Neutrophil (primary cell): Measurements from ENCODE around the gene SIGLEC8.

Source experiments
- H3K27ac ChIP-seq: fragments of 200-600 bp; sonication (generic); 2 replicates; pipeline ENCODE4 v1.5.1; 2016; ENCODE audit warnings: mild to moderate bottlenecking, moderate library complexity
- H3K27me3 ChIP-seq: fragments of 200-600 bp; sonication (generic); 2 replicates; pipeline ENCODE4 v1.6.0; 2016; ENCODE audit warnings: mild to moderate bottlenecking
- H3K36me3 ChIP-seq: fragments of 200-600 bp; sonication (generic); 2 replicates; pipeline ENCODE4 v1.5.1; 2017
- H3K4me1 ChIP-seq, 2 experiments: fragments of 200-600 bp in 1 of 2; sonication (generic) in 1 of 2; 1 replicate in 1 of 2; 2 replicates in 1 of 2; pipeline versions ENCODE4 v1.5.1 to v1.6.1; 2013 to 2016; ENCODE audit warnings: low read depth in 1 of 2, low read length in 1 of 2, mild to moderate bottlenecking in 1 of 2, moderate library complexity in 1 of 2; ENCODE audit not compliant: control insufficient read depth in 1 of 2, insufficient read depth in 1 of 2
- H3K4me3 ChIP-seq, 2 experiments: fragments of 200-600 bp in 1 of 2; sonication (generic) in 1 of 2; 1 replicate in 1 of 2; 2 replicates in 1 of 2; pipeline ENCODE4 v1.5.1; 2013 to 2016; ENCODE audit warnings: low read depth in 1 of 2, low read length in 1 of 2, mild to moderate bottlenecking in 1 of 2, moderate library complexity in 1 of 2
- H3K9me3 ChIP-seq: fragments of 200-600 bp; sonication (generic); 2 replicates; pipeline ENCODE4 v1.5.1; 2016
- CTCF ChIP-seq: fragments of 200-600 bp; sonication (generic); IDR thresholded peaks from 2 replicates; pipeline ENCODE4 v1.5.1; 2016; ENCODE audit warnings: antibody characterized with exemption

The SIGLEC8 gene

DNA sequence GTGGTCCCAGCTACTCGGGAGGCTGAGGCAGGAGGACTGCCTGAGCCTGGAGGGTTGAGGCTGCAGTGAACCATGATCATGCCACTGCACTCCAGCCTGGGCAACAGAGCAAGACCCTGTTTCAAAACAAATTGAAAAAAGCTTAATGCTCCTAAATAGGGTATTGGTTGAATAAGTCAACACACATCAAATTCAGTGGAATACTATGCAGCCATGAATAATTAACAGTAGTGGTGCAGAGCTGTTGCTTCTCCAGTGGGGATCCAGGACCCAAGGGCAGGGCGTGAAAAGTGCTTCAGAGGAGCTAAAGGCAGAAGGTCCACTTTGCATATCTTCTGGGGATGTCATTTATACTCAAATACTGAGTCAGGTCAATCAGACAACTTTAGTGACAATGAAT, 18.2 kb downstream of the SIGLEC8 start:
- no peaks in the 10 kb centered on the region for H3K9me3 ChIP-seq
- peaks cover 20 to 25% of the 10 kb centered on the region in 2 experiments for H3K4me1 ChIP-seq
- no peak overlapping the region for H3K4me3 ChIP-seq
- no peaks in the 10 kb centered on the region for H3K36me3 ChIP-seq
- H3K27me3 ChIP-seq = peaks cover 19% of the 10 kb centered on the region
- TF ChIP-seq CTCF = no peak
- no peak overlapping the region for H3K27ac ChIP-seq

GRCh38 chr19:51439021-51439465, 19.2 kb downstream of the SIGLEC8 start:
- H3K4me1 ChIP-seq = peaks cover 20 to 25% of the 10 kb centered on the region in 2 experiments
- no peak overlapping the region for H3K4me3 ChIP-seq
- no peaks in the 10 kb centered on the region for H3K36me3 ChIP-seq
- H3K27me3 ChIP-seq = peaks cover 19% of the 10 kb centered on the region
- TF ChIP-seq CTCF = no peak
- H3K9me3 ChIP-seq = no peaks in the 10 kb centered on the region
- H3K27ac ChIP-seq = no peak overlapping the region

DNA sequence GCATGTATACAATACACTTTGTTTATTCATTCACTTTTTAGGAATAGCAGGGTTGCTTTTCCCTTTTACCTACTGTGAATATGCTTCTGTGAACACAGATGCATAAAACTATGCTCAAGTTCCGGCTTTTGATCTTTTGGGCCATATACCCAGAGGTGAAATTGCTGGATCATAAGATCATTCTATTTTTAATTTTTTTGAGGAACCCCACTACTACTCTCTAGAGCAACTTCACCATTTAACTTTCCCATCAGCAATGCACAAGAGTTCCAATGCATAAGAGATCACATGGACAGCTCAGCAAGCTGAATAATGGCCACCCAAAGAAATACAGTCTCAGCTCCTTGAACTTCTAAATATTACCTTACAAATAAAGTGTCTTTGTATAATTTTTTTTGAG, 23.8 kb downstream of the SIGLEC8 start:
- no peaks in the 10 kb centered on the region for H3K9me3 ChIP-seq
- no peak for TF ChIP-seq CTCF
- H3K36me3 ChIP-seq = no peaks in the 10 kb centered on the region
- no peaks in the 10 kb centered on the region for H3K27me3 ChIP-seq
- H3K27ac ChIP-seq = no peak overlapping the region
- H3K4me1 ChIP-seq = peaks cover 23 to 29% of the 10 kb centered on the region in 2 experiments
- no peak overlapping the region for H3K4me3 ChIP-seq

GRCh38 chr19:51433043-51433442, 25.2 kb downstream of the SIGLEC8 start:
- TF ChIP-seq CTCF = no peak
- Histone ChIP-seq H3K27me3 (no peaks in the 10 kb centered on the region), H3K27ac (no peak overlapping the region), H3K4me1 (peaks cover 20 to 23% of the 10 kb centered on the region in 2 experiments), H3K9me3 (no peaks in the 10 kb centered on the region), H3K36me3 (no peaks in the 10 kb centered on the region), H3K4me3 (no peak overlapping the region)

- no peak for TF ChIP-seq CTCF
- Histone ChIP-seq H3K9me3 (no peaks in the 10 kb centered on the region), H3K4me3 (no peak overlapping the region), H3K27ac (peak overlapping the region; percentile 83), H3K4me1 (peaks cover 20 to 23% of the 10 kb centered on the region in 2 experiments), H3K27me3 (no peaks in the 10 kb centered on the region), H3K36me3 (no peaks in the 10 kb centered on the region)
Measured at GRCh38 chr19:51431124-51431523, 27.1 kb downstream of the SIGLEC8 start.

- peak overlapping the region; percentile 83 for H3K27ac ChIP-seq
- no peaks in the 10 kb centered on the region for H3K9me3 ChIP-seq
- no peak overlapping the region for H3K4me3 ChIP-seq
- no peaks in the 10 kb centered on the region for H3K36me3 ChIP-seq
- no peaks in the 10 kb centered on the region for H3K27me3 ChIP-seq
- TF ChIP-seq CTCF = no peak
- peaks cover 20 to 23% of the 10 kb centered on the region in 2 experiments for H3K4me1 ChIP-seq
Measured at GRCh38 chr19:51430221-51430620, 28.0 kb downstream of the SIGLEC8 start.
